DMS53 treated with DMSO at 0.1 percent for 48 hours (cell line): ENCODE results near the gene TRAPPC2L.
"Not testable (repeated sequence)": the region's sequence is repeated elsewhere in the genome, so short reads cannot be mapped to it uniquely, and the experiment has no call there.

Experiments used
- DNase-seq: peaks from one replicate; lab custom pipeline; 2025; ENCODE audit not compliant: unreplicated experiment; lab: John Stamatoyannopoulos, UW

The TRAPPC2L gene

DNA sequence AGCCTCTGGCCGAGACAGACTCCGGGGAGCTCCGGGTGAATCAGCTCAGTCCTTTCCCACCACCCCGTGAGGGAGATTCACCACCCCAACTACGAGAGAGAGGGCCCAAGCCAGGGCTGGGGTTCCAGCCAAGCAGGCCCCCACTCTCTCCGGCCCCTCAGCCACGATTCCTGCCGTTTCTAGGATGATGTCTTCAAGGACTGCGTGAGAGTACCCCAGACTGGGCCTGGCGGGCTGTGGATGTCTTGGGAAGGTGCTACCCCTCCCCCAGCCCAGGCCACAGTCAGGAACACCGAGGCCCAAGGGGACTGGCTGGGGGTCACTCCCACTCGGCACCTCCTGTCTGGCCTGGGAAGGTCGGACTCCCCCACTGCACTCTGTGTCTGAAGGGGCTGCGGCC is 31.1 kb downstream of the TRAPPC2L start:
- DNase-seq = no peak

- no peak for DNase-seq
Measured at GRCh38 chr16:88888461-88889387, 31.8 kb downstream of the TRAPPC2L start.

GRCh38 chr16:88889702-88890352 is 32.9 kb downstream of the TRAPPC2L start:
- not testable (repeated sequence) for DNase-seq

DNA sequence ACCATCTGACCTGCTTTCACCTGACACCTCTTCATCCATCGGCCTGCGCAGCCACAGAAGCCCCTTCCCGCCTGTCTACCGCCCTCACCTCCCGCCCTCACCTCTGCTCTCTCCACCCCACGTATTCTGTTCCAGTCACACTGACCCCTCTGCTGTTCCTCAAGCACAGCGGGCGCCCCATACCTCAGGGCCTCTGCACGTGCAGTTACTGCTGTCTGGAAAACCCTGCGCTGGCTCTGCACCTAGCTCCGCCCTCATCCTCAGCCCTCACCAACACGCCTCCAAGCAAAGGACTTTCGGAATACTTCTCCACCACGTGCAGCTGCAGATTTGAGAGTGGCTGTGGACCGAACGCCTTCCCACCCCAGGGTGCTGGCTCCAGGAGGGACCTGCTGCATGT is 34.2 kb downstream of the TRAPPC2L start:
- no peak for DNase-seq

- no peak for DNase-seq
Measured at GRCh38 chr16:88892065-88892464, 35.1 kb downstream of the TRAPPC2L start.

DNA sequence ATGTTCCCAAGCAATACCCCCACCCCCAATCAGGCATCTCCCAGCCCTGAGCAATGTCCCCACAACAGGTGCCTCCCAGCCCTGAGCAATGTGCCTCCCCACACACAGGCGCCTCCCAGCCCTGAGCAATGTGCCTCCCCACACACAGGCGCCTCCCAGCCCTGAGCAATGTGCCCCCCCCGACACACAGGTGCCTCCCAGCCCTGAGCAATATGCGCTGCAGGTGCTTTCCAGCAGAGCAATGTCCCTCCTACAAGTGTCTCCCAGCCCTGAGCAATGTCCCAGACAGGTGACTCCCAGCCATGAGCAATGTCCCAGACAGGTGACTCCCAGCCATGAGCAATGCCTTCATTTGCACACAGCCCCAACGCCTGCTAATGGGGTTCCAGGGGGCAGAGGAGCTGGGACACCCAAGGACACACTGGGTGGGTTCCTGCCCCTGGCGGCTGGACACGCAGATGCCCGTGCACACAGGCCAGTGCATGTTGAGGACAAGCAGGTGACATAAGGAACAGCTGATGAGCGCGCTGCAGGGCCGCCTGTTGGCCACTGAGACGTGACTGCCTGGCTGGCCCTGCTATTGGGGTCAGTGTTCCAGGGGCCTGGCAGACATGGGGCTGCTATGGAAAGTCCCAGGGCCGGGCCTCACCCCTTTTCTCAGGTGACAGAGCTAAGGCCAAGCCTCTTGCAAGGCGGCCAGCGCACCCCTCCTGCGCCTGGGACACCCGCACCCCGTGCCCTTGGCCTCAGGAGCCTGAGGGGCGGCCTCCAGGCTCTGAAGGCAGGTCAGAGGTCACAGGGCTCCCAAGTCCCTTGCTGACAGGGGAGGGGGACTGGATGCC is 36.4 kb downstream of the TRAPPC2L start:
- no peak for DNase-seq

- DNase-seq = not testable (repeated sequence)
Measured at GRCh38 chr16:88894266-88894665, 37.3 kb downstream of the TRAPPC2L start.

DNA sequence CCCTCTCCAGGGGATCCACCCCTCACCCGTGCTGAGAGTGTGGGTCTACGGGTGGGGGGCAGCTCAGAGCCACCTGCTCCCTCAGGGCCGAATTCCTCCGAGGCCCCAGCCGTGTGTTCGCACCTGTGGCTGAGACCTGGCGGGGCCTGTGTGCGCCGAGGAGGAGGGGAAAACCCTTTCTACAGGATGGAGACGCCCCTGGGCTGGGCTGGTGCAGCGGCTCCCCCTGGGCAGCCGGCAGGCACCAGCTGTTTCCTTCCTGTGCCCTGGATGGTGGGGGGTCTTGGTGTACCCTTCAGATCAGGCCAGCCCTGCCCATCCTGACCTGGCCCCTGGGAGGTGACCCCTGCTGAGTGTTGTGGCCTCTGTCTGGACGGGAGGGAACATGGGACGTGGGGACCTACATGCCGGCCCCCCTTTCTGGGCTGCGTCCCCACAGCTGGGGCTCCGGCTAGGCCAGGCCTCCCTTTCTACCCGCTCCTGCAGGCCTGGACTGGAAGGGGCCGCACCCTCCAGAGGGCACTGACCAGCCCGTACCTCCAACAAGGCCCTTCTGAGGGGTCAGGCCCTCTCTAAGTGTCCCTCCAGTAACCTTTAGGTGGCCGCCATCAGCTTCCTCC is 37.9 kb downstream of the TRAPPC2L start:
- DNase-seq = no peak

GRCh38 chr16:88895335-88895734 is 38.4 kb downstream of the TRAPPC2L start:
- DNase-seq = no peak

GRCh38 chr16:88896238-88897070 is 39.5 kb downstream of the TRAPPC2L start:
- no peak for DNase-seq

DNA sequence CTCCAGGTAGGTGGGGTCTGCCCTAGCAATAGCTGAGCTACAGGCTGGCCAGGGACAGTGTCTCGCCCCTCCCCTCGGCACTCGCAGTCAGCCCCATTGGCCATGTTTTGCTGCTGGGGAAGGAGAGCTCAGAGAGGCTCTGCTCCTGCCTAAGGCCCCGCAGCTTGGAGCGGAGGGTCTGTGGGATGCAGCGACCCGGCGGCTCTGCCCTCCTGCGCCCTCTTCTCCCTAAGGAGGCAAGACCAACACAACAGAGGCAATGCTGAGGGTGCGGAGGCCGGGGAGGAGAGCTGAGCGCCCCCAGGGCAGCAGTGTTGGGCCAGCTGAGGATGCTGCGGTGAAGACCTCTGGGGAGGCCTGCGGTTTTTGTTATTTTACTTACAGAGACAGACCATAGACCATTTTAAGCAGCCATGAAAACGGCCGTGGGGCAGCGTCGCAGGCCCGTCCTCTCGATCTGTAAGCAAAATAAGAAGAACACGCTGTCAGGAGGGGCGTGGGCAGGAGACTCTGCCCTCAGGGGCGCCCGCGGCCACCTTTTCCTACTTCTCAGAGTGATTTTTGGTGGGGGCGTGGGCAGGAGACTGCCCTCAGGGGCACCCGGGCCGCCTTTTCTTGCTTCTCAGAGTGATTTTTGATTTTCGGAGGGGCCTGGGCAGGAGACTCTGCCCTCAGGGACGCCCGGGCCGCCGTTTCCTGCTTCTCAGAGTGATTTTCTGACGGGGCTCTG is 40.9 kb downstream of the TRAPPC2L start:
- DNase-seq = no peak

GRCh38 chr16:88899901-88900661 is 43.2 kb downstream of the TRAPPC2L start:
- no peak for DNase-seq

GRCh38 chr16:88900662-88901052 is 43.7 kb downstream of the TRAPPC2L start:
- no peak for DNase-seq

DNA sequence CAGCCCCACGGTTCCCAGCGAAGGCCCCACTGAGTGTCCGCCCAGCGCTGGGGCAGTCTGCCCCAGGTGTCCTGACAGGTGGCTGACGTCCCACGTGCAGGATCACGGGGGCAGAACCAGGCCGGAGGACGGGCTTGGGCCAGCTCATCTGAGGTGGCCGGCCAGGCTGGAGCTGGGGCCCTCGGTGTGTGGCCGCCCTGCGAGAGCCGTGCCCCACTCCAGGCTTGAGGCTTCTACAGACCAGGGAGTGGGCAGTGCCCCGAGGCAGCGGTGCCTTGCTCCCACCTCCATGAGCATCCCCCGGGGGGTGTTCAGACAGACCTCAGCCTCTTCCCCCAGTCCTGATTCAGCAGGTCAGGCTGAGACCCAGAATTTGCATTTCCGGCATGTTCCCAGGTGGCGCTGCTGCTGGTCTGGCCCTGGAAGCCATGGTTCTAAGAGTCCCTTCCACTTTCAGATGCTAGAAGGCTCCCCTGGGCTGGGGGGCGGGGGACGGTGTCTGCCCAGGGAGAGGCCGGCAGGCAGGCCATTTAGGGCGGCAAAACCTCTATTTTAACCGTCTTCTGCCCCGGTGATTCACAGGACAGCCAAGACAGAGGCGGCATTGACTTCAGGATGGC is 44.9 kb downstream of the TRAPPC2L start:
- DNase-seq = no peak

DNA sequence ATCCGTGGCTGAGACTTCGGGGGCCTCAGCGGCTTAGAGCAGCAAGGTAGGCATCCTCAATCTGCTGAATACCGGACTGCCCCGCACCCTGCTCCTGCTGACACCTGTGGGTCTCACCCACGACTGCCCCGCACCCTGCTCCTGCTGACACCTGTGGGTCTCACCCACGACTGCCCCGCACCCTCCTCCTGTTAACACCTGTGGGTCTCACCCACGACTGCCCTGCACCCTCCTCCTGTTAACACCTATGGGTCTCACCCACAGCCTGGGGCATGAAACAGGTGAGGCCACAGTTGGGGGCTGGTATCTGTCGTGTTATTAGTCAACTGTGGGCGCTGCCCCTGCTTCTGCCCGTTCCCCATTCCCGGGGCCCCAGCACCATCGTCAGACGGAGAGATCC is 45.8 kb downstream of the TRAPPC2L start:
- DNase-seq = no peak

GRCh38 chr16:88903267-88903666 is 46.3 kb downstream of the TRAPPC2L start:
- DNase-seq = no peak

DNA sequence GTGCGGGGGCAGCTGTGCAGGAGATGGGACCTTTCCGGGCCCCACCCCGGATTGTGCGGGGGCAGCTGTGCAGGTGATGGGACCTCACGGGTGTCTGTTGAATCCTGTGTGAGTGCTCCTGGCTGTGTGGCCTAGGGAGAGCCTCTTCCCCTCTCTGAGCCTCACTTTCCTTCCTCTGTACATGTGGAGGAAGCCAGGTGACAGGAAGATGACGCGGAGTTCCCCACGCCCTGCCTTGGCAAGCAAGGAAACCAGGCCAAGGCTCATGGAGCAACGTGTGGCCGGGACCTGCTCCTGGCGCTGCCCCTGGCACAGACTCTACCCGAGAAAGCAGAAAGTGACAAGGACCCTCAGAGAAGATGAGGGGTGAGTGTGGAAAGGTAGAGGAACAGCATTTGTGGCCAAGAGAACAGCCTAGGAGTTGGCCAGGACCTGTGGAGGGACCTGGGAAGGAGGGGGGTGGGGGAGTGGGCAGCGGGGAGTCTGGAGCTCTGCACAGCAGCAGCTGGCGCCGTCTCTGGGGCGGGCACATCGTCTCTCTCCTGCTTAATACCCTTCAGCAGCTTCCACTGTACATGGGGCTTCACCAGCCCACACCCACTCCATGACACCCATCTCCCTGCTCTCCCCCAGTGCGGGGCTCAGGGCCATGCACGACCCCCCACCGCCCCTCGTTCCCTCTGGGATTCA is 47.9 kb downstream of the TRAPPC2L start:
- DNase-seq = no peak

GRCh38 chr16:88905563-88905962 is 48.6 kb downstream of the TRAPPC2L start:
- DNase-seq = no peak
